Kidney (tissue), 14 donors: Measurements from ENCODE around the gene PTPRM. TPM values are rescaled to one million over a fixed set of nuclear protein-coding genes. Genes with fewer than 3 reads are reported as not detected.
A peak's percentile ranks its signal among the peaks of the same experiment; 100 is the strongest.

Experiments used
- DNase-seq, 5 donors: peaks; one replicate each; pipeline ENCODE4 v3.0.0-alpha.2; 2013 to 2020
- FAIRE-seq: peaks from 2 replicates; lab custom pipeline; 2012; peaks lifted over from hg19 to GRCh38; lab: Jason Lieb, UNC
- H3K27ac ChIP-seq, 2 donors: one replicate each; pipeline ENCODE4 v1.7.0; 2013; ENCODE audit warnings: low read depth in 2 of 2, low read length in 2 of 2, inconsistent platforms in 1 of 2
- H3K27me3 ChIP-seq: one replicate; pipeline ENCODE4 v1.7.1; 2013; ENCODE audit warnings: low read length, inconsistent platforms; ENCODE audit not compliant: control insufficient read depth, insufficient read depth
- H3K36me3 ChIP-seq, 3 donors: one replicate each; pipeline versions ENCODE4 v1.7.0 to v1.7.1; 2013; ENCODE audit warnings: low read length in 3 of 3, control low read depth in 1 of 3, inconsistent platforms in 1 of 3; ENCODE audit not compliant: insufficient read depth in 3 of 3, control insufficient read depth in 2 of 3
- H3K4me1 ChIP-seq, 3 donors: one replicate each; pipeline versions ENCODE4 v1.7.0 to v1.7.1; 2013; ENCODE audit warnings: low read length in 3 of 3, inconsistent platforms in 1 of 3, low read depth in 1 of 3; ENCODE audit not compliant: control insufficient read depth in 2 of 3, insufficient read depth in 2 of 3
- H3K4me3 ChIP-seq, 3 donors: one replicate each; pipeline versions ENCODE4 v1.7.0 to v1.8.1; 2013; ENCODE audit warnings: low read length in 3 of 3, control low read depth in 1 of 3, inconsistent platforms in 1 of 3
- H3K9ac ChIP-seq, 3 donors: one replicate each; pipeline versions ENCODE4 v1.7.0 to v1.7.1; 2013; ENCODE audit warnings: low read length in 3 of 3, control low read depth in 1 of 3, inconsistent platforms in 1 of 3
- H3K9me3 ChIP-seq, 3 donors: one replicate each; pipeline versions ENCODE4 v1.7.0 to v1.7.1; 2013; ENCODE audit warnings: low read length in 3 of 3, control low read depth in 1 of 3, inconsistent platforms in 1 of 3; ENCODE audit not compliant: control insufficient read depth in 2 of 3, insufficient read depth in 1 of 3
- intact Hi-C: fragments of 100-400 bp; cut with DNase I; formaldehyde crosslinking; loops from one replicate; pipeline ENCODE4 v1.11.1; 2022
- polyA plus RNA-seq: library from polyadenylated mRNA; stranded (reverse); fragments of 350-450 nt; fragmentation: Illumina TruSeq; extraction: RNeasy Lipid Tissue Mini Kit (QIAGEN cat#74804); gene quantifications from one replicate; pipeline ENCODE4 v1.2.3, GENCODE V29; 2014; ENCODE audit warnings: low read depth, low replicate concordance; ENCODE audit not compliant: insufficient read depth
- total RNA-seq: library from RNA; stranded (reverse); fragmentation: NEBNext Ultra II Directional; extraction: Animal tissue kit (Norgen Biotek cat#: 25700); gene quantifications from one replicate; pipeline ENCODE4 v1.2.1, GENCODE V29; 2021
- TF ChIP-seq, protein P1 (sequence below): IDR thresholded peaks from 3 replicates; pipeline ENCODE4 v1.5.1; 2012; ENCODE audit warnings: mild to moderate bottlenecking, moderate library complexity, borderline replicate concordance; ENCODE audit not compliant: insufficient read depth; ENCODE audit errors: extremely low read depth
- donor health status: control.
- donor health status: control.
- donor health status: control.
- donor health status: control.
- donor health status: control.
- donor health status: DM: yes; HTN: yes; CAD: no.
- donor health status: Normal renal cell carcinoma (clear cell type).

The PTPRM gene
- total and polyA plus RNA-seq, 2 donors from 2014 or later = 52.4 to 98.9 TPM

DNA sequence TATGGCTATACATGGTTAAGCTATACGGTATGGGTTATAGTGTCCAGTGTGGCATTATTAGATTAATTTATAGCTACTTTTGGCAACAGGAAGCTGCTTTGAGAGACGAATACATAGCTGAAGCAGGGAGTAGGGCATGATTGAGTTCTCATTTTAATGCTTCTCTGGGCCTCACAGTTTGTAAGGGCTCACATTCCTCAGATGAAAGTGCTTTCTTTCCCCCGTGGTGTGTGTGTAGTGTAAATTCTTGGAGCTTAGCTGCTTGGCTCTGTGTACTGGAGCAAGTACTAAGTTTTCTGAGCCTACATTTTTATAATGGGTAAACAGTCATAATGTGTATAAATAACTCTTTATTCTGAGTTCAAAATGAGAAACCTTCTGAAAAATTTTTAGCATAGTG lies 173.7 kb downstream of the PTPRM start:
- peaks cover 0 to 2% (median 0%) of the 10 kb centered on the region in 3 donors for H3K9me3 ChIP-seq
- no peak overlapping the region for H3K9ac ChIP-seq
- peak in 3 of 5 donors; percentile 40 to 73 (median 64) for DNase-seq
- intact Hi-C loops = no loop called here
- H3K27me3 ChIP-seq = no peaks in the 10 kb centered on the region
- H3K4me1 ChIP-seq = peaks cover 0 to 17% (median 11%) of the 10 kb centered on the region in 3 donors
- H3K36me3 ChIP-seq = no peaks in the 10 kb centered on the region
- TF ChIP-seq, protein P1, sequence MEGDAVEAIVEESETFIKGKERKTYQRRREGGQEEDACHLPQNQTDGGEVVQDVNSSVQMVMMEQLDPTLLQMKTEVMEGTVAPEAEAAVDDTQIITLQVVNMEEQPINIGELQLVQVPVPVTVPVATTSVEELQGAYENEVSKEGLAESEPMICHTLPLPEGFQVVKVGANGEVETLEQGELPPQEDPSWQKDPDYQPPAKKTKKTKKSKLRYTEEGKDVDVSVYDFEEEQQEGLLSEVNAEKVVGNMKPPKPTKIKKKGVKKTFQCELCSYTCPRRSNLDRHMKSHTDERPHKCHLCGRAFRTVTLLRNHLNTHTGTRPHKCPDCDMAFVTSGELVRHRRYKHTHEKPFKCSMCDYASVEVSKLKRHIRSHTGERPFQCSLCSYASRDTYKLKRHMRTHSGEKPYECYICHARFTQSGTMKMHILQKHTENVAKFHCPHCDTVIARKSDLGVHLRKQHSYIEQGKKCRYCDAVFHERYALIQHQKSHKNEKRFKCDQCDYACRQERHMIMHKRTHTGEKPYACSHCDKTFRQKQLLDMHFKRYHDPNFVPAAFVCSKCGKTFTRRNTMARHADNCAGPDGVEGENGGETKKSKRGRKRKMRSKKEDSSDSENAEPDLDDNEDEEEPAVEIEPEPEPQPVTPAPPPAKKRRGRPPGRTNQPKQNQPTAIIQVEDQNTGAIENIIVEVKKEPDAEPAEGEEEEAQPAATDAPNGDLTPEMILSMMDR = no peak
- peak overlapping the region in 1 of 2 donors; percentile 8 for H3K27ac ChIP-seq
- no peak for FAIRE-seq
- no peak overlapping the region for H3K4me3 ChIP-seq

DNA sequence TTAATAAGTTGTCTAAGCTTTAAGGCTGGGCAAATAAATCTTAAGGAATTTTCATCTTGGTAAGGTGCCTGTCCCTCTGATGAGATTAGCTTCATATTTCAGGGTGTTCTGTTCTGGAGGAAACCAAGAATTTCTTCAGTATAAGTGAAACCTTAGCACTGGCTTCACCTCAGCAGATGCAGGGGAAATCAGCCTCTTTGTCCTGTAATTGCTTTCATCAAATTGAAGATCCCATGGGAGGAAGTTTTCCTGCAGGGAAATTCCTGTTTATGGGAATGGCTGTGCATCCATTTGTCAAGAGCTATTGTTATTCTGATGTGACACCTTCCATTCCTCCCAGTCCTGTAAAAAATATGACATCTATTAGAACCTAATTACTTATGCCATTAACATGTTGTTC lies 174.5 kb downstream of the PTPRM start:
- Histone ChIP-seq H3K4me1 (peaks cover 0 to 17% (median 9%) of the 10 kb centered on the region in 3 donors), H3K36me3 (no peaks in the 10 kb centered on the region), H3K9me3 (peaks cover 0 to 2% (median 0%) of the 10 kb centered on the region in 3 donors), H3K27ac (peak overlapping the region in 1 of 2 donors; percentile 1), H3K27me3 (no peaks in the 10 kb centered on the region), H3K9ac (no peak overlapping the region), H3K4me3 (no peak overlapping the region)
- DNase-seq (peak in 2 of 5 donors; percentile 12 to 52), FAIRE-seq (no peak)
- TF ChIP-seq, protein P1 = no peak
- intact Hi-C loops = no loop called here

DNA sequence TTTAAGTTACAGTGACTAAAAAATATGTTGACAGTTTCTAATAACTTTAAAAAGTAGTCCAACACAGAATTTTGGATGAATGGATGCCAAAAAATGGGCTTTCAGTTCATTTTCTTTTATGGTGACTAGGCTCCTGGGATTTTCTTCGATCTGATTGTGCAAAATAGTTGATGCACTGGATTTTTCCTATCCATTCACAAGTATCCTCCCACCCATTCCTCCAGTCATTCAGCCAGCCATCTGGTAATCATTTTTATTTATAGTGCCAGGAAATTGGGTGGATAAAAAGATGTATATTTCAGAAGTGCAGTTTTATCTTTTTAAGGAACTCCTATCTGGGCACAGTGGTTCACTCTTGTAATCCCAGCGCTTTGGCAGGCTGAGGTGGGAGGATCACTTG lies 175.1 kb downstream of the PTPRM start:
- TF ChIP-seq, protein P1 = no peak
- no peak for FAIRE-seq
- Histone ChIP-seq H3K27me3 (no peaks in the 10 kb centered on the region), H3K9ac (no peak overlapping the region), H3K27ac (no peak overlapping the region), H3K4me1 (peaks cover 0 to 17% (median 9%) of the 10 kb centered on the region in 3 donors), H3K9me3 (peaks cover 0 to 2% (median 0%) of the 10 kb centered on the region in 3 donors), H3K4me3 (no peak overlapping the region), H3K36me3 (no peaks in the 10 kb centered on the region)
- no peak for DNase-seq
- intact Hi-C loops = no loop called here

DNA sequence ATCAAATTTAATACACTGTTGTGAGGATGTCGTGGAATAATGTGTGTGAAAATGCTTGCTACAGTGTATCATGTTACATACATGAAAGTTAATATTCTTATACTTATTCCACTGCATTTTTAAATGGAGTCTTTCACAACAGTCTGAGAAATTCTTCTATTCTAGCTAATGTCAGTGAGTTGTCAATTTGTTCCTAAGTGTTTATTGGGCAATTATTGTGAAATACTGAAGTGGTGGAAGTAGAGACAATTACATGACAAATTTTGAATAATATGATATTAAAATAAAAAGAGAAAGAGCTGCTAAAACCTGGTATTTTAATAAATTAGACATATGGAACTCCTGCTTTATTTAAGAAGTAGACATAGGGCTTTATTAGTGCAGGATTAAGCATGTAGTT lies 176.1 kb downstream of the PTPRM start:
- H3K27me3 ChIP-seq = no peaks in the 10 kb centered on the region
- intact Hi-C loops = no loop called here
- no peak overlapping the region for H3K27ac ChIP-seq
- no peak overlapping the region for H3K9ac ChIP-seq
- FAIRE-seq (no peak), DNase-seq (no peak)
- peaks cover 0 to 26% (median 9%) of the 10 kb centered on the region in 3 donors for H3K4me1 ChIP-seq
- peaks cover 0 to 2% (median 0%) of the 10 kb centered on the region in 3 donors for H3K9me3 ChIP-seq
- TF ChIP-seq, protein P1 = no peak
- H3K36me3 ChIP-seq = no peaks in the 10 kb centered on the region
- H3K4me3 ChIP-seq = no peak overlapping the region
